H9 (cell line): ENCODE data around the gene RCHY1. TPM values are rescaled to one million over a fixed set of nuclear protein-coding genes. Genes with fewer than 3 reads are reported as not detected.

Experiments used
- DNase-seq: peaks from one replicate; pipeline ENCODE4 v3.0.0-alpha.2; 2017
- H2AFZ ChIP-seq: one replicate; pipeline ENCODE4 v1.6.1; 2013; ENCODE audit warnings: mild to moderate bottlenecking, low read length, control low read depth, moderate library complexity
- H2AK5ac ChIP-seq: 2 replicates; pipeline ENCODE4 v1.6.1; 2013; ENCODE audit warnings: low read length, control low read depth, mixed read lengths; ENCODE audit not compliant: insufficient read length
- H2BK120ac ChIP-seq: one replicate; pipeline ENCODE4 v1.6.1; 2013; ENCODE audit warnings: low read depth, mild to moderate bottlenecking, low read length, control low read depth, inconsistent platforms; ENCODE audit not compliant: poor library complexity, severe bottlenecking
- H2BK12ac ChIP-seq: 2 replicates; pipeline ENCODE4 v1.6.1; 2013; ENCODE audit warnings: low read length, control low read depth, mixed read lengths, low read depth; ENCODE audit not compliant: insufficient read length
- H2BK15ac ChIP-seq: 2 replicates; pipeline ENCODE4 v1.6.1; 2013; ENCODE audit warnings: low read depth, low read length, control low read depth
- H2BK20ac ChIP-seq: one replicate; pipeline ENCODE4 v1.6.1; 2013; ENCODE audit warnings: low read depth, mild to moderate bottlenecking, low read length, control low read depth, inconsistent platforms; ENCODE audit not compliant: poor library complexity, severe bottlenecking
- H2BK5ac ChIP-seq: 2 replicates; pipeline ENCODE4 v1.6.1; 2013; ENCODE audit warnings: low read length, control low read depth, mixed read lengths; ENCODE audit not compliant: insufficient read length
- H3K14ac ChIP-seq: 2 replicates; pipeline ENCODE4 v1.6.1; 2013; ENCODE audit warnings: low read length, control low read depth; ENCODE audit not compliant: insufficient read depth
- H3K18ac ChIP-seq: 2 replicates; pipeline ENCODE4 v1.6.1; 2013; ENCODE audit warnings: low read depth, mild to moderate bottlenecking, mixed read lengths, low read length, control low read depth; ENCODE audit not compliant: insufficient read length
- H3K23ac ChIP-seq: 2 replicates; pipeline ENCODE4 v1.6.1; 2013; ENCODE audit warnings: low read length, control low read depth, mixed read lengths, low read depth; ENCODE audit not compliant: insufficient read length
- H3K23me2 ChIP-seq: 2 replicates; pipeline ENCODE4 v1.6.1; 2013; ENCODE audit warnings: low read depth, mild to moderate bottlenecking, mixed read lengths, low read length, control low read depth; ENCODE audit not compliant: insufficient read length, poor library complexity, severe bottlenecking
- H3K27ac ChIP-seq: 2 replicates; pipeline ENCODE4 v1.5.1; 2013; ENCODE audit warnings: low read length, control low read depth, mixed read lengths, low read depth; ENCODE audit not compliant: insufficient read length
- H3K27me3 ChIP-seq: 2 replicates; pipeline ENCODE4 v1.6.1; 2013; ENCODE audit warnings: low read length, control low read depth, inconsistent platforms; ENCODE audit not compliant: insufficient read depth
- H3K4ac ChIP-seq: 2 replicates; pipeline ENCODE4 v1.6.1; 2013; ENCODE audit warnings: low read depth, mild to moderate bottlenecking, control low read depth, inconsistent platforms, low read length, moderate library complexity
- H3K4me1 ChIP-seq: 2 replicates; pipeline ENCODE4 v1.6.1; 2013; ENCODE audit warnings: low read length, control low read depth, inconsistent platforms; ENCODE audit not compliant: insufficient read depth
- H3K4me2 ChIP-seq: 2 replicates; pipeline ENCODE4 v1.6.1; 2013; ENCODE audit warnings: low read length, control low read depth, mixed read lengths; ENCODE audit not compliant: insufficient read length, insufficient read depth
- H3K56ac ChIP-seq: 2 replicates; pipeline ENCODE4 v1.6.1; 2013; ENCODE audit warnings: low read depth, mild to moderate bottlenecking, mixed read lengths, low read length, control low read depth; ENCODE audit not compliant: insufficient read length
- H3K79me1 ChIP-seq: 2 replicates; pipeline ENCODE4 v1.6.1; 2013; ENCODE audit warnings: low read depth, mild to moderate bottlenecking, moderate library complexity, low read length, control low read depth, inconsistent platforms; ENCODE audit not compliant: insufficient read depth, poor library complexity, severe bottlenecking
- H3K79me2 ChIP-seq: 2 replicates; pipeline ENCODE4 v1.6.1; 2013; ENCODE audit warnings: low read length, control low read depth, inconsistent platforms; ENCODE audit not compliant: insufficient read depth
- H3K9ac ChIP-seq: 2 replicates; pipeline ENCODE4 v1.6.1; 2013; ENCODE audit warnings: low read length, control low read depth, mixed read lengths; ENCODE audit not compliant: insufficient read length; ENCODE audit errors: extremely low read depth
- H3K9me3 ChIP-seq: one replicate; pipeline ENCODE4 v1.6.1; 2013; ENCODE audit warnings: low read depth, low read length, inconsistent platforms; ENCODE audit not compliant: control insufficient read depth
- H3T11ph ChIP-seq: one replicate; pipeline ENCODE4 v1.6.1; 2013; ENCODE audit warnings: mild to moderate bottlenecking, low read length, control low read depth, inconsistent platforms
- H4K20me1 ChIP-seq: one replicate; pipeline ENCODE4 v1.6.1; 2013; ENCODE audit not compliant: control insufficient read depth, insufficient read length, insufficient read depth
- H4K5ac ChIP-seq: 2 replicates; pipeline ENCODE4 v1.6.1; 2013; ENCODE audit warnings: low read depth, mild to moderate bottlenecking, mixed read lengths, low read length, control low read depth; ENCODE audit not compliant: insufficient read length
- H4K8ac ChIP-seq: replicated peaks from 2 replicates; pipeline ENCODE4 v1.6.1; 2013; ENCODE audit warnings: low read length, control low read depth, mixed read lengths, low read depth; ENCODE audit not compliant: insufficient read length
- H4K91ac ChIP-seq: 2 replicates; pipeline ENCODE4 v1.6.1; 2013; ENCODE audit warnings: low read depth, mild to moderate bottlenecking, moderate library complexity, mixed read lengths, low read length, control low read depth; ENCODE audit not compliant: insufficient read length
- H3K27ac Mint-ChIP-seq, 3 experiments: 2 replicates in 2 of 3; 3 replicates in 1 of 3; pipeline ENCODE4 v1.8.0; 2020 to 2021; ENCODE audit warnings: mixed read lengths in 3 of 3, mild to moderate bottlenecking in 1 of 3, moderate library complexity in 1 of 3
- H3K27me3 Mint-ChIP-seq: 2 replicates; pipeline ENCODE4 v1.8.0; 2021; ENCODE audit warnings: low read depth, mild to moderate bottlenecking, moderate library complexity, mixed read lengths
- H3K36me3 Mint-ChIP-seq, 3 experiments: 2 replicates in 2 of 3; 3 replicates in 1 of 3; pipeline ENCODE4 v1.8.0; 2020 to 2021; ENCODE audit warnings: low read depth in 3 of 3, mixed read lengths in 3 of 3; ENCODE audit not compliant: insufficient read depth in 1 of 3
- H3K4me1 Mint-ChIP-seq, 2 experiments: 2 replicates each; pipeline ENCODE4 v1.8.0; 2020; ENCODE audit warnings: mixed read lengths in 2 of 2
- H3K4me3 Mint-ChIP-seq, 2 experiments: 2 replicates in 1 of 2; 3 replicates in 1 of 2; pipeline ENCODE4 v1.8.0; 2020 to 2021; ENCODE audit warnings: mild to moderate bottlenecking in 2 of 2, mixed read lengths in 2 of 2, moderate library complexity in 1 of 2
- H3K9me3 Mint-ChIP-seq, 2 experiments: 2 replicates in 1 of 2; 3 replicates in 1 of 2; pipeline ENCODE4 v1.8.0; 2020; ENCODE audit warnings: mild to moderate bottlenecking in 2 of 2, mixed read lengths in 2 of 2, moderate library complexity in 1 of 2
- WGBS: extraction: QIAGEN DNeasy Blood & Tissue Kit; methylation state at CpG from one replicate; pipeline ENCODE4 v1.1.7; 2013; ENCODE audit warnings: missing lambda C conversion rate, low lambda C conversion rate, mixed read lengths; ENCODE audit not compliant: insufficient read length; ENCODE audit errors: extremely low coverage; 5-methylcytosine and 5-hydroxymethylcytosine counted together
- total RNA-seq: library from RNA; stranded (reverse); gene quantifications from 2 replicates; pipeline ENCODE4 v1.2.1, GENCODE V29; 2021
- TF ChIP-seq, protein P1 (sequence below): fragments of 200-600 bp; sonication (generic); conservative IDR thresholded peaks from 3 replicates; pipeline ENCODE4 v1.8.0; 2021; ENCODE audit warnings: antibody characterized with exemption, mild to moderate bottlenecking

RCHY1 gene
- total RNA-seq, 1 experiment from 2014 or later: 47.9 TPM

DNA sequence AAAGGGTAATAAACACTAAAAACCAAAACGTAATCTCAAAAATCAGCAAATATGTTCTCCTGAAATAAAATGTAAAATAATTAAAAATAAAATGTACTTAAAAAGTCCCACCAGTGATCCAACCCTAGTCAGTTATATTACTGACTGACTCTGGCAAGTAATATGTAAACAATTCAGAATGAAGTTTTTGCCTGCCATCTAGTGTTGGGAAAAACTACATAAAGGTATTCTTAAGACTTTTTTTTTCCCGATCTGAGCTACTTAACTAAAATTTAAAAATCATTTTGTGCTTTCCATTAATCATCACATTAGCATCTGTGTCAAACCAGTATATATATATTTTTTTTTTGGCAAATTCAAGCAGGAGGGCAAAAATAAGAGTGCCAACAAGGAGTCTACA, 24.0 kb downstream of the RCHY1 start:
- H3K9me3 Mint-ChIP-seq: no peaks in the 10 kb centered on the region
- no peak overlapping the region for H3T11ph ChIP-seq
- H3K4me1 Mint-ChIP-seq: peaks cover 6% of the 10 kb centered on the region in 2 experiments
- H2BK15ac ChIP-seq: no peak overlapping the region
- H4K8ac ChIP-seq: no peak overlapping the region
- H4K5ac ChIP-seq: no peak overlapping the region
- H2BK12ac ChIP-seq: no peak overlapping the region
- no peak overlapping the region for H3K9ac ChIP-seq
- no peak overlapping the region for H2BK120ac ChIP-seq
- H3K18ac ChIP-seq: no peak overlapping the region
- no peaks in the 10 kb centered on the region for H3K79me2 ChIP-seq
- no peak overlapping the region for H3K27ac ChIP-seq
- H3K27ac Mint-ChIP-seq: no peak overlapping the region
- no peaks in the 10 kb centered on the region for H3K79me1 ChIP-seq
- no peak overlapping the region for H2AK5ac ChIP-seq
- no peak overlapping the region for H2BK20ac ChIP-seq
- no peak overlapping the region for H3K14ac ChIP-seq
- no peak overlapping the region for H3K4me3 Mint-ChIP-seq
- no peaks in the 10 kb centered on the region for H3K27me3 ChIP-seq
- no CpG with 5 or more reads among the region's 2 CpGs for WGBS
- H3K4me1 ChIP-seq: peaks cover 3% of the 10 kb centered on the region
- no peaks in the 10 kb centered on the region for H3K9me3 ChIP-seq
- DNase-seq: no peak
- peaks cover 0 to 37% (median 19%) of the 10 kb centered on the region in 3 experiments; a peak in 5 of 7 replicates for H3K36me3 Mint-ChIP-seq
- no peak overlapping the region for H2AFZ ChIP-seq
- TF ChIP-seq, protein P1, sequence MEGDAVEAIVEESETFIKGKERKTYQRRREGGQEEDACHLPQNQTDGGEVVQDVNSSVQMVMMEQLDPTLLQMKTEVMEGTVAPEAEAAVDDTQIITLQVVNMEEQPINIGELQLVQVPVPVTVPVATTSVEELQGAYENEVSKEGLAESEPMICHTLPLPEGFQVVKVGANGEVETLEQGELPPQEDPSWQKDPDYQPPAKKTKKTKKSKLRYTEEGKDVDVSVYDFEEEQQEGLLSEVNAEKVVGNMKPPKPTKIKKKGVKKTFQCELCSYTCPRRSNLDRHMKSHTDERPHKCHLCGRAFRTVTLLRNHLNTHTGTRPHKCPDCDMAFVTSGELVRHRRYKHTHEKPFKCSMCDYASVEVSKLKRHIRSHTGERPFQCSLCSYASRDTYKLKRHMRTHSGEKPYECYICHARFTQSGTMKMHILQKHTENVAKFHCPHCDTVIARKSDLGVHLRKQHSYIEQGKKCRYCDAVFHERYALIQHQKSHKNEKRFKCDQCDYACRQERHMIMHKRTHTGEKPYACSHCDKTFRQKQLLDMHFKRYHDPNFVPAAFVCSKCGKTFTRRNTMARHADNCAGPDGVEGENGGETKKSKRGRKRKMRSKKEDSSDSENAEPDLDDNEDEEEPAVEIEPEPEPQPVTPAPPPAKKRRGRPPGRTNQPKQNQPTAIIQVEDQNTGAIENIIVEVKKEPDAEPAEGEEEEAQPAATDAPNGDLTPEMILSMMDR: no peak; the same call in 2 of the 3 replicates
- H3K23me2 ChIP-seq: no peaks in the 10 kb centered on the region
- H3K56ac ChIP-seq: no peak overlapping the region
- no peak overlapping the region for H3K23ac ChIP-seq
- no peak overlapping the region for H3K4ac ChIP-seq
- H3K27me3 Mint-ChIP-seq: no peaks in the 10 kb centered on the region
- H3K4me2 ChIP-seq: no peak overlapping the region
- no peak overlapping the region for H4K91ac ChIP-seq
- no peak overlapping the region for H2BK5ac ChIP-seq
- H4K20me1 ChIP-seq: no peaks in the 10 kb centered on the region
